Activated CD8-positive, alpha-beta memory T cell treated with anti-CD3 and anti-CD28 coated beads, Interleukin-2, amount 50 U/mL, for 4 hours (primary cell): ENCODE results near the gene POU2F2.

Source experiments
- DNase-seq: peaks from one replicate; pipeline ENCODE4 v3.0.0-alpha.2; 2020

POU2F2 gene

DNA sequence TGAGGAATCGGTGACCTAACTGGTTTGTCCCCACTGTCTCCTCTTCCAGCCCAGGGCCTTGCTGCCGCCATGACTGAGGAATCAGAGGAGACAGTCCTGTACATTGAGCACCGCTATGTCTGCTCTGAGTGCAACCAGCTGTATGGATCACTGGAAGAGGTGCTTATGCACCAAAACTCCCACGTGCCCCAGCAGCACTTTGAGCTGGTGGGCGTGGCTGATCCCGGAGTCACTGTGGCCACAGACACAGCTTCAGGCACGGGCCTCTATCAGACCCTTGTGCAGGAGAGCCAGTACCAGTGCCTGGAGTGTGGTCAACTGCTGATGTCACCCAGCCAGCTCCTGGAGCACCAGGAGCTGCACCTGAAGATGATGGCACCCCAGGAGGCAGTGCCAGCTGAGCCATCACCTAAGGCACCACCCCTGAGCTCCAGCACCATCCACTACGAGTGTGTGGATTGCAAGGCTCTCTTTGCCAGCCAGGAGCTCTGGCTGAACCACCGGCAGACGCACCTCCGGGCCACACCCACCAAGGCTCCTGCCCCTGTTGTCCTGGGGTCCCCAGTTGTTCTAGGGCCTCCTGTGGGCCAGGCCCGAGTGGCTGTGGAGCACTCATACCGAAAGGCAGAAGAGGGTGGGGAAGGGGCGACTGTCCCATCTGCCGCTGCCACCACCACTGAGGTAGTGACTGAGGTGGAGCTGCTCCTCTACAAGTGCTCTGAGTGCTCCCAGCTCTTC is 53.5 kb downstream of the POU2F2 start:
- no peak for DNase-seq

DNA sequence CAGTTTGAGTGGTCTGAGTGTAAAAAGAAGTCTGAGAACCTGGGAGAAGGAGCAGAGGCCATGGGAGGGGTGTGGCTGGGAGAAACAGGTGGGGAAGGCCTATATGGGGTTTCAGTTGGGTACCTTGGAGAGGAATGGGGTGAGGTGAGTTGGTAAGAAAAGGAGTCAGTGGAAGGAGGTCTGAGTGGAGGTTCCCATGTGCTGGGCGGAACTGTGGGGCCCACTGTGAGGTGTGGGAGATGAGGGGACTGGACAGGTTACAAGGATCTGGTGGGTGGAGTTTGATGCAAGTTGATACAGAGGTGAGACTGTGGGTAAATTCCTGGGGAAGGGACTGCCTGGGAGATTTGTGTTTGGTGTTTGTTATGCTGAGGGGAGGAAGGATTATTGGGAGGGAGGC is 54.2 kb downstream of the POU2F2 start:
- DNase-seq: no peak

DNA sequence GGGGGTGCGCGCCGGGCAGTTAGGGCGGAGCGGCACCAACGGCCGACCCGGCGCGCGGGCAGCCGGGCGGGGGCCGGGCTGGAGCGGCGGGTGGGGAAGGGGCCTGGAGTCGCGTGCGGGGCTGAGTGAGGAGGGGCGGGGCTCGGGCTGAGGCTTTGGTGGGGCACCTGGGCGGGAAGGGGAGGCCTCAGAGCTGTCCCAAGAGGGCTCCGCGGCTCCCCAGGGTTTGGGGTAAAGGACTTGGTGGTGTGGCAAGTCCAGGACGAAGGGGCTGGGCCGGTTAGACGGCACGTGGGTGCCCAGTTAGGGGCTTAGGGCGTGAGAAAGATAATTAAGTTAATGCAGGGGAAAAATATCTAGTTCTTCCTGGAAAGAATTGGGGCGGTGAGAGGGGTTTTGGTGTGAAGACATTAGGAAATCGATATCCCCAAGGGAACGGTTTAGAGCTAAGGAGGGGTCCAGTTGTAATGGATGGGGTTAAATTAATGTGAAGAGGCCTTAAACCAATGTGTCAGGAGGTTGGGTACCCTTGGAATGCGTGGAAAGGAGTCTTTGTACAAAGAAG is 55.8 kb downstream of the POU2F2 start:
- DNase-seq: peak; percentile 51

DNA sequence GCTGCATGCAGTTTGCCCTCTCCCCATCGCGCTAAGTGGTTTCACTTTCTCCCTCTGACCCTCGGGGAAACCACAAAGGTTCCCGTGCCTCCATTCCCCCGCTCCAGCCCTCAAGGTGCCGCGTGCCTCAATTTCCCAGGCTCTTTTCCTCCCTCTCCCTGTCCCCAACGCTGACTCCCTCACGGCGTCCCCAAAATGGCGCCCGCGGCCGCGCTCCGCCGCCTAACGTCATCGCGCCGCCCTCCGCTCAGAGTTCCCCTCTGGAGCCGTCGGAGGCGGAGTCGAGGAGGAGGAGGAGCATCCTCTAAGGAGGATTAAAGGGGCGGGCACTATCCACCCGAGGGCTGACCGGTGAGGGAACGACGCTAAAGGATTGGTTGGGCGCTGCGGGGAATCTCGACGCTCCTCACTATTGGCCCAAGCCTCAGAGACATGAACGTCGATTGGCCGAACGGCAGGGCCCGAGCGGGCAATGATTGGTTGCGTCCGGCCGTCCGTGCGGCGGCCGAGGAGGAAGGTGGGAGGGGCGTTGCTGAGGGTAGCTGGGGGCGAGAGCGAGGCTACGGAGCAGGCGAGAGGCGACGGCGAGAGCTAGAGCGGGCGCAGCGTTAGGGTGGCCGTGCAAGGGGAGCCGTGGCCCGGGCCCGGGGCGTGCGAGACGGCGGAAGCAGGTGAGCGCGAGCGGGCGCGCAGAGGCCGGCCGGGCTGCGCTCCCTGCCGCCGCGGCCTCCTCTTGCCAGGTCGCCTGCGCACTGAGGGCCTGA is 56.4 kb downstream of the POU2F2 start, which contains the start of gene ZNF574:
Gene ZNF574 (plus strand): TSS at position 551 of the 764 bp plus-strand sequence. CDS start 2,441 bp downstream, outside the sequence.
- DNase-seq: peak; percentile 96

DNA sequence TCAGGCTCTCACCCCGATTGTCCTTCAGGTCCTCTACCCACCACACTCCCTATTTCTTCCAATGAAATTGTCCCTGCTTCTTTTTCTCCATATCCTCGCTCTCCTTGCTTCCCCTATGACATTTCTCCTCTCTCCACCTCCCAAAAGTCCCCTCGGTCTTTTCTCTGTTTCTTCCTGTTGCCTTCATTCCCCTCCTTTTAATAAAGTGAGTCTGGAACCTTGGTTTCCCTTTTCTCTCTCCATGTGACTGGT is 57.0 kb downstream of the POU2F2 start:
- no peak for DNase-seq

DNA sequence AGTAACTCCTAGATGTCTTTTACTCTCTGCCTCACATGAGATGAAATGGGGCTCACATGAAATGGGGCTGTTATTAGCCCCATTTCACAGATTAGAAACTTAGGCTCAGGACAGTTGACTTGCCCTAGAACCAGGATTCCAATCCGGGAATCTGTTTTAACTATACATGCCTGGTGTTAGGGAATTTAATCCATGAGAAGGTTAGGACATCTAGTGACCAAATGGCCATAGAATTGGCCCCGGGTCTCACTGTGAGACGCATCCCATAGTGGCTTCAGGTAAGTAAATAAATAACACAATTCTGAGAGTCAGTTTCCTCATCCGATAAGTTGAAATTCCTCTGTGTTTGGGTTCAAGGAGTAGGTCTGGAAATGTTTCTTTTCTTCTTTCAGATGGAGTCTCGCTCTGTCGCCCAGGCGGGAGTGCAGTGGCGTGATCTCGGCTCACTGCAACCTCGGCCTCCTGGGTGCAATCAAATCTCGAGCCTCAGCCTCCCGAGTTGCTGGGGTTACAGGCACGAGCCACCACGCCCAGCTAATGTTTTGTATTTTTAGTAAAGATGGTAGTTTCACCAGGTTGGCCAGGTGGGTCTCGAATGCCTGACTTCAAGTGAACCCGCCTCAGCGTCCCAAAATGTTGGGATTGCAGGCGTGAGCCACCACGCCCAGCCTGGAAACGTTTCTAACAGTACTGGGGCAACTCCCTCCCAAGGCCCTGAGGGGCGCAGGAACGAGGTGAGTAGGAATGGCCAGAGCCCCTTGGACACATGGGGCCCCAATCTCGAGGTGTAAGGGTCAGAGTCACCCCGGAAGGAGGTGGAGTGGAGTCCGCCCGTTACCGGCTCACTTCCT is 57.5 kb downstream of the POU2F2 start:
- no peak for DNase-seq

DNA sequence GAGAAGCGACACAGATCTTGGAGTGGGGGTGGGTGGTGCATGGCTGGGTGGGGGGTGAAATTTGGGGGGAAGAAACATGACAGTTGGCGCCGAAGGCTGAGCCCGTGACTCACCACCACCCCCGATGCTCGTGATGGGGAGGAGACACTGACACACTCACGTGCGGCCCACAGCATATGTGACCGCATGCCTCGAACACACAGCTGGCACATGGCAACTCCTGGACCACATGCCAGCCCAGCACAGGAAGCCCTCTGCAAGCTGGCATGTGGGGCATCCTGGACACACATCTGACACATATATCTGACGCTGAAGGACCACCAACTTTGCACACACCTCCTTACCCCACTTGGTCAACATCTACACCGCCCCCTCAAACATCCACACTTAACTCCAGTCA is 61.0 kb downstream of the POU2F2 start:
- DNase-seq: no peak

DNA sequence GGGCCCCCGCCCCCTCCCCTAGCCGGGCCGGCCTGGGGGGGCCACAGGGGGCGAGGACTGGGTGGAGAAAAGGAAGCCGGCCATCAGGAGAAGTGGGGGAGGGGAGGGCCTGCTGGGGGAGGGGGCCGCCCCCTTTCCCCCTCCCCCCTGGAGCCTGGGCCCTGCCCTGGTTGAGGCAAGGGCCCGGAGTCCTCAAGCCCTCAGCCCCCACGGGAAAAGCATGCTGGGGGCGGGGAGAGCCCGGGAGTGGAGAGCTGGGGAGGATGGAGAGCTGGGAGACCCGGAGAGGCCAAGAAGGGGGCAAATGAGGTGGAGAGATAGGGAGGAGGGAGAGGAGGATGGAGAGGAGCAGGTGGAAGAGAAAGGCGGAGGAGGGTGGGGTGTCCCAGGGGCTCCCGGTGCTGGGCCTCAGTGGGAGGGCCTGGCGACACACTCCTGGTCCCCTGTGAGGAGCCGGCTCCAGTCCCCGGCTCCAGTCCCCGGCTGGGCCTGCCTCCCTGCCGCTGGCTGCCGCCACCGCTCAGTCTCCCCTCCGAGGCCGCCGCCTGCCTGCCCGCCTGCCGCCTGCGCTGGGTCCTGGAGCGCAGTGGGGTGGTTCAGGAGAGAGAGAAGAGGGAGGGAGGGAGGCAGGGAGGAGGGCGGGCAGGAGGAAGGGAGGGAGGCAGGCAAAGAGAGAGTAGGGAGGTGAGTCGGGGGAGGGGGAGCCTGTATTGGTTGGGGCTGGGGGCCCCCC is 62.5 kb downstream of the POU2F2 start, which contains the start of gene GRIK5:
Gene GRIK5 (minus strand): TSS at position 588 of the 733 bp plus-strand sequence. CDS start 4,436 bp downstream, outside the sequence.
- DNase-seq: no peak

DNA sequence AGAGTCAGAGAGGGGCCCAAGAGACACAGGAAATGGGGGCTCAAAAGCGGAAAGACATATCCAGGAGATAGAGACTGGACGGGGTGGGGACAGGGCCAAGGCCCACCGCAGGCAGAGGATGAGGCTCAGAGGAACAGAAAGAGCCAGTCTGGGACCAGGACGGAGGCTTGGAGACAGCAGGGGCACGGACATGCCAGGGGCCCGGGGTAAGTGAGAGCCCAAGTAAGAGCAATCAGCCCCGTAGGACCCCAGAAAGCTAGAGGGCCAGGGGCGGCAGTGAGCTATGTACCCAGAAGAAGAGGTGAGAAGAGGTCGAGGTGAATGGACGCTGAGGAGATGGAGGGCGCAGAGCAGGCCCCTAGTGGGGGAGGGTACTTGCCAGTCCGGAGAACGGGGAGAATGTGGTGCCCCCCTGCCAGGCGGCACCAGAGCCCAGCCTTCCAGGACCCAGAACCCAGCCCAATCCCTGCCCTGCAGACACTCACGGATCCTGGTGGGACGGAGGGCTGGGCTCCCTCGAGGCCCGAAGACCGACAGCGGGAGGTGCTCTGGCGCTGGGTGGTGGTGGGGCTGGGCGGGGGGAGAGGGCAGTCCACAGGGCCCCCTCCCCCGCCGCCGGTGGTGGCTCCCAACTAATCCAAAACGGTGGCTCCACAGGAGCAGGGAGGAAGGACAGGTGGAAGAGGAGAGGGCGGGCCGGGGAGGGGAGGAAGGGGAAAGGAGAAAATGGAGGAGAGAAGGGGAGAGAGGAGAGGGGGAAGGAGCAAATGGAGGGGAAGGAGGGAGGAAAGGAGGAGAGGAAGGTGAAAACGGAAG is 63.3 kb downstream of the POU2F2 start:
- DNase-seq: no peak

DNA sequence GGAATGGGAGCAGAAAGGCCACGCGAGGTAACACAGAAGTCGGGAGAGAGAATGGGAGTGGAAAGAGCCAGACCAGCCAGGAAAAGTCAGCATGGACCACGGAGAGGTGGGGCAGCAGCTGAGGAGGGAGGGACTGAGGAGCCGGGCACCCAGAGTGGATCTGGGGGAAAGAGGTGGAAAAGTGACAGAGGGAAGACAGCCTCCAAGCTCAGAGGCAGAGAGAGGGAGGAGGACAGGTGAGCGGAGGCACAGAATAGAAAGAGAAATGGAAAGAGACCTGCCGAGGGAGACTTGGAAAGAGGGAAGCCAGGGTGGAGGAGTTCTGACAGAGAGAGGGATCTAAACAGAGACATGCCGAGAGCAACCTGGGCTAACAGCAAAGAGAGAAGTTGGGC is 63.9 kb downstream of the POU2F2 start:
- DNase-seq: no peak

DNA sequence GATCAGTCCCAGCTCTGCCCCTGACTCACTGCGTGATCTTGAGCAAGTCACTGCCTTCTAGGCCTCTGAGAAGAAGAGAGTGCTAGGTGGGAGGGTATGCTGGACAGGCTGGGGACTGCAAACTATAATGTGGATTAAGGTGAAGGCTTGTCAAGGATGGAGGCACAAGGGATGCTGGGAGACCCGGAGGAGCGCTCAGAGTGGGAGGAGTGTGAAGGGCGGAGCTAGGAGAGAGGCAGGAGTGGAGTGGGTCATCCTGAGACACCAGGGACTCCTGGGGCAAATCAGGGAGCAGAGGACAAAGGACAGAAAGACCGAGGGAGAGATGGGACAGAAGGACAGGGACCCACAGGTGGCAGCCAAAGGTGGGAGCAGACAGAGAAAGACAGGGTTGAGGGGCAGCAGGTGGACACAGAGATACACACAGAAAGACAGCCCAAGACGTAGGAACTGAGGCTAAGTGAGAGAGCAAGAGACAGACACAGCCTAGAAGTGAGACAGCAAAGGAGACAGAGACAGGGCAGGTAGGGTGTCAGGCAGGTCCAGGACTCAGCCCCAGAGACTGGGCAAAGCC is 64.8 kb downstream of the POU2F2 start:
- DNase-seq: no peak

DNA sequence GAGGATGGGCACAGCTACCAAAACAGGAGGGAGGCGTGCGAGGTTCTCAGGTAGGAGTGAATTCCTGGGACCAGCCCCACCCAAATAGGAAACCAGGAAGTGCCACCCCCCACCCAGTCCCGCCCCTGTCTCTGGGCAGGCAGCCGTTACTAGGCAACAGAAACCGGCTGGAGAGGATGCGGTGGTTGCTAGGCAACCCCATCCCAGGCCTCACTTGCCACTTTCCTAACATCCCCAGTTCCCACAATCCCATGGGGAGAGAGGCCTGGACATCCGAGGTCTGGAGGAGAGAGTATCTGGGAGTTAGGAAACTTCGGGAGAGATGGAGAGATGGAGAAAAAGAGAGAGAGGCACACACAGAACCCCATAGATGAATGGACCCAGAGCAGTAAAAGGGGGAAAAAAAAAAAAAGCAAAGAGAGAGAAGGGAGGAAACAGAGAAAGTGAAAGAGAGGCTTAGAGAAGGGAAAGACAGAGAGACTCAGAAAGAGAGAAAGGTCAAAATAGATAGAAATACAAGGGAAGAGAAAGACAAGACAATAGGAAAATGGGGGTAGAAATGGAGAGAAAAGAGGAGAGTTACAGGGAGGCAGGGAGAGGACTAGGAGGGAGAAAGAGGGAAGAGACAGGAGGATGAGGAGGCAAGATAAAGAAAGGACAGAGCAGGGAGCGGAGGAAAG is 66.0 kb downstream of the POU2F2 start:
- DNase-seq: no peak

DNA sequence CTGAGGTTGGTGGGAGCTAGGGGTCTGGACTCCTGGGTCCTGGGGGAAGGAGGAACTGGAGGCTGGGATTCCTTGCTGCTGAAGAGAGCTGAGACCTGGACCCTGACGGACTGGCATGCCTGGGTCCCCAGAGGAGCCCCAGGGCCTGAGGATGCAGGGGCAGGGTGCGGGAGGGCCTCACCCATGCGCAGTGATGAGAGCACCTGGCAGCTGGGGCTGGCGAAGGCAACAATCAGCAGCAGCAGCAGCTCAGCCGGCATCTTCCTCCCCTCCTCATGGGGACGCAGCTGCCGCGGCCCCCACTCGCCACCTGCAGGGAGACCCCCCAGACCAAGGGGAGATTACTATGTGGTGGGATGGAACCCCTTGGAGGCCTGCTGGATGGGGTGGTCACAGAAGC is 66.7 kb downstream of the POU2F2 start:
- no peak for DNase-seq

DNA sequence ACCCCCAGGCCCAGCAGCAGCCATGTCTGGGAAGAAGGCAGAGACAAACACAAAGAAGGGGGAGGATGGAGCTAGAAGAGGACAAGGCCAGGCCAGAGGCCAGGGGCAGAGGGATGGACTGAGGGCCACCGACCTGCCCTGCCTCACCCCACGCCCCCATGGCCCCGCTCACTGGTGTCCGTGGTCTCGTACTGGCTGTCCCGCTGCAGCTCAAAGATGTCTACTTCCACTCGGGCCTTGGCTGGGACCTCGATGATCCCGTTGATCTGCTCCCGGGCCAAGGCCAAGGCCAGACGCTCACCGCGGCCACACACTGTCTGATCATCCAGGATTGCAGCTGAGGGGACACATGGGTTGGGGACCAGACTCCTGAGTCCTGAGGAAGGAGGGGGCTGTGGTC is 67.2 kb downstream of the POU2F2 start:
- no peak for DNase-seq

DNA sequence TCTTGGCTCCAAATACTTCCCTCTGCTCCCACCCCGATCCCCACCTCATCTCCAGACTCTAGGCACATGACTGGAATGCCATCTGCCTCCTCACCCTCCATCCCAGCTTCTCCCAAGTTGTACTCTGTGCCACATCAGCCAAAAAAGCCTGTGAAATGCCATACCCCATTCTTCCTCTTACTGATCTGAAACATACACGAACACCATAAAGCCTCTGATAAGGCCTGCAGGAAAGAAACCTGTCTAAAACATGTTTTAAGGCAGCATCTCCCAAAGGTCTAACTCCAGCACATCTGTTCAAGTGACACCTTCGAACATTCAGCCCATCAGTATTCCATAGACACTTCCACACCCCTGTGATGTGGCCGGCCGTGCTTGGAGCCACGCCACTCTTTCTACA is 67.8 kb downstream of the POU2F2 start:
- DNase-seq: no peak

DNA sequence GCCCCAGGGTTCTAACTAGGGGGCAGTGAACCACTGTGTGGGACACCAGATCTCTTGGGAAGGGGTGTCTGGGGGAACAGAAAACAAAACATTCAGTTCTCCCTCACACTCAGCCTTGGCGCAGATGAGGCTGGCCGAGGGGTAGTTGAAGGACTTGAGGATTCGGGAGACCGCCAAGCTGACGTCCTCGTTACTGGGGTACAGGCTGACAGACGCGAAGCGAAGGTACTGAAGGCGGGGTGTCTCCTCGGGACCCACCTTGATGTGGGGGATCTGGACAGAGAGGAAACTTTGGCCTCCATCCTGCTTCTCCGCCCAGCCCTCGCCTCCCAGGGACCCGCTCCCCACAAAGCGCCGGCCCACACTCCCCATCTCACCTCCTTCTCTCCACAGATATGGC is 69.9 kb downstream of the POU2F2 start:
- no peak for DNase-seq

DNA sequence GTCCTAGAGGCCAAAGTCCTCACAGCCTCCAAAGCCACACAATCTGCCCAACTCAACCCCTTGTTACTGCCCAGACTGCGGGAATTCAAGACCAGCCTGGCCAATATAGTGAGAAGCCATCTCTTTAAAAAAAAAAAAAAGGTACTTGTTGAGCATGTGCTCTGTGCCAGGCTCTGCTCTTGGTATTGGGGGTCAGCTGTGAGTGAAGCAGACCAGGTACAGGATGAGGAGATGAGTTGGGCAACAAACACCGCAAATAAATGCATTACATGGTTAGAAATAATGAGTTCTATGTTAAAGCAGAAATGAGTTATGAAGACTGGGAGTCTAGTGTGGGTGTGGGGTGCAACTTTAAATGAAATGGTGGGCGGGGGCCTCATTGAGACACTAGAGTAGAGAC is 72.1 kb downstream of the POU2F2 start:
- no peak for DNase-seq

DNA sequence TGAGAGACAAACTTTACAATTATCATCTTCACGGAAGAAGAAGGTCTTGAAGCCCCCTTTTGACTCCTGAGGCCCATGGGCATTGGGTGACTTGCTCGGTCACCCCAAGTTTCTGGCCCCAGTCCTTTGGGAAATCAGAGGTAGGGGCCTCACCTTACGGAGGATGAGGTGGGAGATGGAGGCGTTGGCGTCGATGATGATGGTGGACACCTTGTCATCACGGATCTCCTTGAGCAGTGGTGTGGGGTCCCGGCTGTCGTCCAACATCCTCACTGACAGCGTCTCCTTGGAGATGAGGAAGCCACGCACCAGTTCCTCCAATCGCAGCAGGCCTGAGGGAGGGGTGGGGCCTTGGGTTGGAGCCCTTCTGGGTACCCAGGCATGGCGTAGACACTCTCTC is 73.0 kb downstream of the POU2F2 start:
- DNase-seq: no peak

DNA sequence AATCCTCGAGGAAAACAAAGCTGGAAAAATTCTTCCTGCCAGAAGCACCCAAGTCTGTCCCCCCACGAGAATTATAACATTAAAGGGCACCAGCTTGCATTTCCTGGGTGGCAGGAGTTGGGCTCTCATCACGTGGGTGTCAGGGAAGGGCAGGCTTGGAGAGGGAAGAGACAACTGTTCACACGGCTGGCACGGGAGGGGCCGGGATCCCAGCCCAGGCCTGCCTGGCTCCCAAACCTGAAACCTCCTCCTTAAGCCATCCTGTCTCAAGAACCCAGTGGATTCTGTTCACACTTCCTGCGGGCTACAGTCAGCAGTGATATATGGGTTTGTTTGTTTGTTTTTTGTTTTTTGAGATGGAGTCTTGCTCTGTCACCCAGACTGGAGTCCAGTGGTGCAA is 74.4 kb downstream of the POU2F2 start:
- DNase-seq: no peak

DNA sequence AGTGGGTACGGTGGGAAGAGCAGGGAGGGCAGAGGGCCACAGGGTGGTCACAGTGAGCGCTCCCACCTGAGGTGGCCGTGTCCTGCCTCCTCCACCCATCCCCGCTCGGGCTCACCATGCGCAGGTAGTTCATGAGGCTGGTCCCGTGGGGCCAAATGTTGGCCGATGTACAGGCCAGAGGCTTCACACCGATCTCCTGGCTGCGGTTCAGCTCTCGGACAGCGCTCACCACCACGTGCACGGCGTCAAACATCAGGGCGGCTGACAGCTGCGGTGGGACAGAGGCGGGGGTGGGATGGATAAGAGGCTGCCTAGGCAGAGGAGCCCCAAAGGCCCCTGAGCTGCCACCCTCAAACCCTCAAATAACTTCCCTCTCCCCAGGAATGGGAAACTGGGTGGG is 78.0 kb downstream of the POU2F2 start:
- DNase-seq: no peak
